HEK293 (cell line): ENCODE data around the gene UBAC2.

ENCODE experiments used
- ZBTB1 ChIP-seq: fragments of 450-650 bp; formaldehyde crosslinking; IDR thresholded peaks from 2 replicates; pipeline ENCODE4 v1.5.1; 2016; ENCODE audit warnings: missing biosample characterization, missing genetic modification characterization
- ZBTB48 ChIP-seq: fragments of 450-650 bp; formaldehyde crosslinking; IDR thresholded peaks from 2 replicates; pipeline ENCODE4 v1.5.1; 2016; ENCODE audit warnings: missing biosample characterization, missing genetic modification characterization
- ZNF274 ChIP-seq, 2 experiments: fragments of 200-500 bp in 1 of 2; fragments of 450-650 bp in 1 of 2; sonication (Bioruptor generic) in 1 of 2; formaldehyde crosslinking in 1 of 2; IDR thresholded peaks; 2 replicates each; pipeline versions ENCODE4 v1.5.1 to v1.6.1; 2014 to 2016; ENCODE audit warnings: borderline replicate concordance in 1 of 2, inconsistent platforms in 1 of 2, low read length in 1 of 2, missing biosample characterization in 1 of 2, missing genetic modification characterization in 1 of 2
- ZNF292 ChIP-seq: fragments of 450-650 bp; formaldehyde crosslinking; IDR thresholded peaks from 2 replicates; pipeline ENCODE4 v1.5.1; 2016; ENCODE audit warnings: low read depth, missing biosample characterization, missing genetic modification characterization, borderline replicate concordance
- TF ChIP-seq, protein P1 (sequence below): fragments of 450-650 bp; formaldehyde crosslinking; IDR thresholded peaks from 2 replicates; pipeline ENCODE4 v1.5.1; 2016; ENCODE audit warnings: missing biosample characterization, missing genetic modification characterization

- TF ChIP-seq ZBTB1 (no peak), ZNF274 (IDR thresholded peaks at IDR 0.05; ENCODE audit: low read length) (no peak), ZNF274 (tag by site-specific recombination; IDR thresholded peaks at IDR 0.05; ENCODE audit: borderline replicate concordance) (no peak), ZNF292 (no peak), ZBTB48 (no peak)
- TF ChIP-seq, protein P1, sequence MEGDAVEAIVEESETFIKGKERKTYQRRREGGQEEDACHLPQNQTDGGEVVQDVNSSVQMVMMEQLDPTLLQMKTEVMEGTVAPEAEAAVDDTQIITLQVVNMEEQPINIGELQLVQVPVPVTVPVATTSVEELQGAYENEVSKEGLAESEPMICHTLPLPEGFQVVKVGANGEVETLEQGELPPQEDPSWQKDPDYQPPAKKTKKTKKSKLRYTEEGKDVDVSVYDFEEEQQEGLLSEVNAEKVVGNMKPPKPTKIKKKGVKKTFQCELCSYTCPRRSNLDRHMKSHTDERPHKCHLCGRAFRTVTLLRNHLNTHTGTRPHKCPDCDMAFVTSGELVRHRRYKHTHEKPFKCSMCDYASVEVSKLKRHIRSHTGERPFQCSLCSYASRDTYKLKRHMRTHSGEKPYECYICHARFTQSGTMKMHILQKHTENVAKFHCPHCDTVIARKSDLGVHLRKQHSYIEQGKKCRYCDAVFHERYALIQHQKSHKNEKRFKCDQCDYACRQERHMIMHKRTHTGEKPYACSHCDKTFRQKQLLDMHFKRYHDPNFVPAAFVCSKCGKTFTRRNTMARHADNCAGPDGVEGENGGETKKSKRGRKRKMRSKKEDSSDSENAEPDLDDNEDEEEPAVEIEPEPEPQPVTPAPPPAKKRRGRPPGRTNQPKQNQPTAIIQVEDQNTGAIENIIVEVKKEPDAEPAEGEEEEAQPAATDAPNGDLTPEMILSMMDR (tag by site-specific recombination): no peak
Measured at GRCh38 chr13:99370481-99371275, 170.0 kb downstream of the UBAC2 start.
